HUES6 (cell line): Measurements from ENCODE around the gene GNAQ.

Experiments used
- H3K27ac ChIP-seq: 2 replicates; pipeline ENCODE4 v1.7.0; 2013; ENCODE audit warnings: low read depth, mild to moderate bottlenecking, low read length, inconsistent platforms
- H3K27me3 ChIP-seq: 2 replicates; pipeline ENCODE4 v1.6.1; 2013; ENCODE audit warnings: low read length; ENCODE audit not compliant: control insufficient read depth, insufficient read depth
- H3K36me3 ChIP-seq: 2 replicates; pipeline ENCODE4 v1.6.1; 2013; ENCODE audit warnings: low read length; ENCODE audit not compliant: control insufficient read depth, insufficient read depth
- H3K4me1 ChIP-seq: 2 replicates; pipeline ENCODE4 v1.6.1; 2013; ENCODE audit warnings: low read length; ENCODE audit not compliant: control insufficient read depth, insufficient read depth
- H3K4me3 ChIP-seq: 2 replicates; pipeline ENCODE4 v1.5.1; 2013; ENCODE audit warnings: low read depth, low read length
- H3K9ac ChIP-seq: one replicate; pipeline ENCODE4 v1.6.1; 2013; ENCODE audit warnings: mild to moderate bottlenecking, low read length
- H3K9me3 ChIP-seq: 2 replicates; pipeline ENCODE4 v1.6.1; 2013; ENCODE audit warnings: low read depth, low read length; ENCODE audit not compliant: control insufficient read depth, insufficient read depth

GNAQ gene

GRCh38 chr9:77857513-77858259 is 173.9 kb downstream of the GNAQ start:
- H3K4me1 ChIP-seq, result peaks cover 4% of the 10 kb centered on the region; the same call in 1 of the 2 replicates
- H3K9ac ChIP-seq, result no peak overlapping the region
- no peaks in the 10 kb centered on the region for H3K27me3 ChIP-seq

GRCh38 chr9:77856615-77857014 is 175.0 kb downstream of the GNAQ start:
- Histone ChIP-seq H3K27ac (no peak overlapping the region), H3K9ac (no peak overlapping the region), H3K27me3 (no peaks in the 10 kb centered on the region), H3K4me1 (peaks cover 4% of the 10 kb centered on the region; the same call in 1 of the 2 replicates), H3K36me3 (peaks cover 3% of the 10 kb centered on the region; the same call in 1 of the 2 replicates), H3K4me3 (no peak overlapping the region), H3K9me3 (peaks cover 10% of the 10 kb centered on the region)

More at GRCh38 chr9:77857513-77858259, 173.9 kb downstream of the GNAQ start:
- peaks cover 3% of the 10 kb centered on the region; the same call in 1 of the 2 replicates for H3K36me3 ChIP-seq
- no peak overlapping the region for H3K27ac ChIP-seq
- H3K9me3 ChIP-seq, result peaks cover 17% of the 10 kb centered on the region
- no peak overlapping the region for H3K4me3 ChIP-seq

- Histone ChIP-seq H3K9ac (no peak overlapping the region), H3K27ac (no peak overlapping the region), H3K27me3 (no peaks in the 10 kb centered on the region), H3K9me3 (no peaks in the 10 kb centered on the region), H3K36me3 (no peaks in the 10 kb centered on the region), H3K4me3 (no peak overlapping the region), H3K4me1 (peaks cover 4% of the 10 kb centered on the region; the same call in 1 of the 2 replicates)
These were observed 176.7 kb downstream of the GNAQ start for GRCh38 chr9:77854916-77855311.

GRCh38 chr9:77854258-77854915 is 177.2 kb downstream of the GNAQ start:
- Histone ChIP-seq H3K4me1 (peaks cover 4% of the 10 kb centered on the region; the same call in 1 of the 2 replicates), H3K9me3 (no peaks in the 10 kb centered on the region), H3K4me3 (no peak overlapping the region), H3K36me3 (no peaks in the 10 kb centered on the region), H3K27ac (no peak overlapping the region), H3K27me3 (no peaks in the 10 kb centered on the region), H3K9ac (no peak overlapping the region)

GRCh38 chr9:77853716-77854115 is 177.9 kb downstream of the GNAQ start:
- Histone ChIP-seq H3K4me3 (no peak overlapping the region), H3K9ac (no peak overlapping the region), H3K9me3 (no peaks in the 10 kb centered on the region), H3K27me3 (no peaks in the 10 kb centered on the region), H3K27ac (no peak overlapping the region), H3K36me3 (no peaks in the 10 kb centered on the region), H3K4me1 (peaks cover 4% of the 10 kb centered on the region; the same call in 1 of the 2 replicates)

- Histone ChIP-seq H3K4me3 (no peak overlapping the region), H3K4me1 (peaks cover 7% of the 10 kb centered on the region), H3K36me3 (no peaks in the 10 kb centered on the region), H3K9me3 (no peaks in the 10 kb centered on the region), H3K9ac (no peak overlapping the region), H3K27me3 (no peaks in the 10 kb centered on the region), H3K27ac (no peak overlapping the region)
These were observed 179.6 kb downstream of the GNAQ start for GRCh38 chr9:77851882-77852595.

GRCh38 chr9:77848897-77849296 is 182.7 kb downstream of the GNAQ start:
- no peaks in the 10 kb centered on the region for H3K36me3 ChIP-seq
- H3K9me3 ChIP-seq, result no peaks in the 10 kb centered on the region
- no peak overlapping the region for H3K4me3 ChIP-seq
- no peak overlapping the region for H3K27ac ChIP-seq
- peaks cover 4% of the 10 kb centered on the region; the same call in 1 of the 2 replicates for H3K4me1 ChIP-seq
- H3K9ac ChIP-seq, result no peak overlapping the region
- H3K27me3 ChIP-seq, result no peaks in the 10 kb centered on the region

- H3K9me3 ChIP-seq, result no peaks in the 10 kb centered on the region
- no peak overlapping the region for H3K9ac ChIP-seq
- H3K27ac ChIP-seq, result no peak overlapping the region
- H3K27me3 ChIP-seq, result no peaks in the 10 kb centered on the region
- H3K36me3 ChIP-seq, result no peaks in the 10 kb centered on the region
- peaks cover 8% of the 10 kb centered on the region; the same call in 1 of the 2 replicates for H3K4me1 ChIP-seq
- no peak overlapping the region for H3K4me3 ChIP-seq
These were observed 183.2 kb downstream of the GNAQ start for GRCh38 chr9:77848404-77848803.

- H3K4me1 ChIP-seq, result peaks cover 8% of the 10 kb centered on the region; the same call in 1 of the 2 replicates
- no peaks in the 10 kb centered on the region for H3K27me3 ChIP-seq
- no peak overlapping the region for H3K9ac ChIP-seq
- H3K9me3 ChIP-seq, result no peaks in the 10 kb centered on the region
- H3K4me3 ChIP-seq, result no peak overlapping the region
- H3K36me3 ChIP-seq, result no peaks in the 10 kb centered on the region
- no peak overlapping the region for H3K27ac ChIP-seq
These were observed 184.0 kb downstream of the GNAQ start for GRCh38 chr9:77847626-77848025.

- Histone ChIP-seq H3K27ac (no peak overlapping the region), H3K27me3 (no peaks in the 10 kb centered on the region)
These were observed 184.5 kb downstream of the GNAQ start for GRCh38 chr9:77847059-77847499.

More at GRCh38 chr9:77847059-77847499, 184.5 kb downstream of the GNAQ start:
- peaks cover 8% of the 10 kb centered on the region; the same call in 1 of the 2 replicates for H3K4me1 ChIP-seq
- H3K36me3 ChIP-seq, result no peaks in the 10 kb centered on the region
- no peaks in the 10 kb centered on the region for H3K9me3 ChIP-seq
- H3K9ac ChIP-seq, result no peak overlapping the region
- no peak overlapping the region for H3K4me3 ChIP-seq
